ENCODE data around the gene SLC29A3. TPM values are rescaled to one million over a fixed set of nuclear protein-coding genes. Genes with fewer than 3 reads are reported as not detected.
A peak's percentile ranks its signal among the peaks of the same experiment; 100 is the strongest.

The SLC29A3 gene
- total RNA-seq, 1 donor = 2.5 TPM

GRCh38 chr10:71274901-71275796, 43.9 kb upstream of the SLC29A3 start:
- Histone ChIP-seq H3K4me1 (ENCODE audit: insufficient read depth, low read length) (peaks cover 13% of the 10 kb centered on the region), H4K20me1 (ENCODE audit: insufficient read depth, low read length) (peaks cover 11% of the 10 kb centered on the region), H3K4me3 (ENCODE audit: insufficient read depth, low read length) (no peak overlapping the region), H2AFZ (ENCODE audit: low read length) (no peak overlapping the region), H3K4me2 (ENCODE audit: insufficient read depth, low read length) (no peak overlapping the region), H3K27ac (ENCODE audit: low read depth, low read length) (no peak overlapping the region), H3K36me3 (ENCODE audit: insufficient read depth, low read length) (peaks cover 3% of the 10 kb centered on the region), H3K79me2 (ENCODE audit: insufficient read depth, low read length) (peaks cover 4% of the 10 kb centered on the region), H3K27me3 (ENCODE audit: insufficient read depth, low read length) (no peaks in the 10 kb centered on the region), H3K9me3 (ENCODE audit: low read depth, low read length) (no peaks in the 10 kb centered on the region)
- DNase-seq (ENCODE audit: insufficient read length, low spot score, missing footprints) = peak; percentile 65
- no peak for TF ChIP-seq CTCF (IDR thresholded peaks at IDR 0.05; ENCODE audit: extremely low read depth, low read depth, low read length)

DNA sequence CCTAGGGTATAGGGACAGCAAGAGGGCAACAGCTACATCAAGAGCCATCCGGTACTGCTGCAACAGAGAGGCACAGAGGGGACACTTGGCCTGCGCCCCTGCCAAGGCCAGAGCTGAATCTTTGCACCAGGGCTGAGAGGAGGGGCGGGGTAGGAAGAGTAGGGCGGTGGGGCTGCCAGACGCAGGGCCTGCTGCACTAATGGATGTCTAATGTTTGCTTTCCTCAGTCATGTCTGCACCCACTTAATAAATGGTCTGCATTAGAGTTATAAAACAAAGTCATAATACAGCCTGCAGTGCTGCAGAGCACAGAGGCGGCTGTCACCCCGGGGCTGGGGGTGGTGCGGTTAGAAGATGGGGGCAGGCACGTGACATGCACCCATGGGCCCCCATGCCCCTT, 42.2 kb upstream of the SLC29A3 start:
- peaks cover 9% of the 10 kb centered on the region for H3K4me1 ChIP-seq (ENCODE audit: insufficient read depth, low read length)

GRCh38 chr10:71277914-71278665, 41.0 kb upstream of the SLC29A3 start:
- Histone ChIP-seq H3K4me3 (ENCODE audit: insufficient read depth, low read length) (no peak overlapping the region), H4K20me1 (ENCODE audit: insufficient read depth, low read length) (peaks cover 6% of the 10 kb centered on the region), H3K4me1 (ENCODE audit: insufficient read depth, low read length) (no peaks in the 10 kb centered on the region), H3K4me2 (ENCODE audit: insufficient read depth, low read length) (no peak overlapping the region), H2AFZ (ENCODE audit: low read length) (no peak overlapping the region), H3K9me3 (ENCODE audit: low read depth, low read length) (no peaks in the 10 kb centered on the region), H3K36me3 (ENCODE audit: insufficient read depth, low read length) (peaks cover 6% of the 10 kb centered on the region), H3K27ac (ENCODE audit: low read depth, low read length) (no peak overlapping the region), H3K27me3 (ENCODE audit: insufficient read depth, low read length) (no peaks in the 10 kb centered on the region), H3K79me2 (ENCODE audit: insufficient read depth, low read length) (no peaks in the 10 kb centered on the region)
- DNase-seq (ENCODE audit: insufficient read length, low spot score, missing footprints) = peak; percentile 61
- no peak for TF ChIP-seq CTCF (IDR thresholded peaks at IDR 0.05; ENCODE audit: extremely low read depth, low read depth, low read length)

More for the DNA sequence above, 42.2 kb upstream of the SLC29A3 start:
- H2AFZ ChIP-seq (ENCODE audit: low read length) = no peak overlapping the region
- peak; percentile 39 for DNase-seq (ENCODE audit: insufficient read length, low spot score, missing footprints)
- no peaks in the 10 kb centered on the region for H3K9me3 ChIP-seq (ENCODE audit: low read depth, low read length)
- peaks cover 6% of the 10 kb centered on the region for H3K36me3 ChIP-seq (ENCODE audit: insufficient read depth, low read length)
- no peak overlapping the region for H3K27ac ChIP-seq (ENCODE audit: low read depth, low read length)
- TF ChIP-seq CTCF (IDR thresholded peaks at IDR 0.05; ENCODE audit: extremely low read depth, low read depth, low read length) = no peak
- no peak overlapping the region for H3K4me3 ChIP-seq (ENCODE audit: insufficient read depth, low read length)
- no peak overlapping the region for H3K4me2 ChIP-seq (ENCODE audit: insufficient read depth, low read length)
- no peaks in the 10 kb centered on the region for H3K79me2 ChIP-seq (ENCODE audit: insufficient read depth, low read length)
- H4K20me1 ChIP-seq (ENCODE audit: insufficient read depth, low read length) = peaks cover 11% of the 10 kb centered on the region
- no peaks in the 10 kb centered on the region for H3K27me3 ChIP-seq (ENCODE audit: insufficient read depth, low read length)
